Superior temporal gyrus (tissue), 1 donor: ENCODE measurements around the gene ABHD17C.
"Not testable (repeated sequence)": the region's sequence is repeated elsewhere in the genome, so short reads cannot be mapped to it uniquely, and the experiment has no call there.

Experiments
- DNase-seq: peaks from one replicate; pipeline ENCODE4 v3.0.0-alpha.2; 2016; ENCODE audit errors: extremely low spot score

Gene ABHD17C

DNA sequence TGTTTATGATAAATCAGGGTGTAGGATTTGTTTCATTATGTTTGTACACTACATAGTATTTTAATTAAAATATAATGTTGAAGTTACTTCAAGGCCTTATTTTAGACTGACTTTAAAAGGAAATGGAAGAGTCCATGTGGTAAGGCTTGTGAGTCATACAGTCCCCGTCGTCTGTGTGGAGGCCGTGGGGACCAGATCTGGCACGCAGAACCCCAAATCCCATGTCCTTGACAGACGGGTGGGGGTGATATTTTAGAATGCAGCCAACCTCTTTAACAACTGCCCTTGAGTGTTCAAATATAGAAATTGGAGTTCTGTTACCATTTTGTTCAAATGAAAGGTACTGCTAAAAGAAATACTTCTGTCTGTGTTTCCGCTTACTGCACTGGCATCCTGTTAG lies 35.8 kb downstream of the ABHD17C start:
- peak; percentile 56 for DNase-seq

DNA sequence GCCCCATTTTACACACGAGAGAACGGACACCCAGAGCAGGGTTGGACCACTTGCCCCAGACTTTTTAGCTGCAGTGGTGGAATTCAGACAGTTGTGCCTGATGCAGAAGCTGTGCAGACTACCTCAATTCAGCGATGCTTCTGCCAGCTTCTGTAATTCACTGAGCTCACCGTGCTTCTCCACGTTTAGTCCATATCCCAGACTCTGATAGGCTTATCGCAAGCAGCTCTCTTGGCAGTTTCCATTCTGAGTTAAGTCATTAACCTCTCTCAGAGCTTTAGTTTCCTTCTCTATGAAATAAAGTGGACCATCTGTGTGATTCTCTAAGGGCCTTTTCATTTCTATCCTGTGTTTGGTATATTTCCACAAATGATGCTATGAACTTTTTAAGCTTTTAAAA lies 37.1 kb downstream of the ABHD17C start:
- peak; percentile 28 for DNase-seq

DNA sequence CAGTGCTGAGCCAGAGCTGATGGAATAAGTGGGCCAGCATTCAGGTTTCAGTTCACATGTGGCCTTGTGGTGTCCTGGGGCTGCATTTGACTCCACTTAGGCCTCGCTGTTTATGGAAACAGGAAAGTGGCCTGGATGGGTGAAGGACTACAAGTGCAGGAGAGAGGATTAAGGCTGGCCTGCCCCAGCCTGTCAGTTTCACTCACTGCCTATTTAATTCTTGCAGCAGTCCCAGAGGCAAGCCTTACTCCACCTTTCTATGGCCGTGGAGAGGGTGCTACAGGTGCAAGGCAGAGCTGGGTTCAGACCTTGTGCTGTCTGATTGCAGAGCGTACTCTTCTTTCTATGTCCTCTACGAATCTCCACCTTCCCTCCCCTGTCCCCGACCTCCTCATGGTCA lies 37.7 kb downstream of the ABHD17C start:
- no peak for DNase-seq

DNA sequence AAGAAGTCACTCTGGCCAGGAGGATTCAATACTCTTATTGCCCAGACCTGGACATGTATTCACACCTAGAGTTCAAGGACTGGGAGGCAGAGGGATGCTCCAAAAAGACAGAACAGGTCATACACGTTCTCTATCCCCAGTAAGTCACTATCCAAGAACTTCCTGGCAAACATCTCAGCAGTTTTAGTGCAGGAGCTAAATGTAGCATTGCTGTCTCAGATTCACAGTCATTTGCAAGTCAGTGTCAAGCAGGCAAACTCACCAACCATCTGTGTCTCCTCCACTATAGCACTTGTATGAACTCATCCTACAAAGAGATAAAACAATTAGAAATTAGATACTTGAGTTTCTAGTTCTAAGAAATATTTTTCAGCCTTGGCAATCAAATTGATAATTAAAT lies 38.4 kb downstream of the ABHD17C start:
- peak; percentile 52 for DNase-seq

DNA sequence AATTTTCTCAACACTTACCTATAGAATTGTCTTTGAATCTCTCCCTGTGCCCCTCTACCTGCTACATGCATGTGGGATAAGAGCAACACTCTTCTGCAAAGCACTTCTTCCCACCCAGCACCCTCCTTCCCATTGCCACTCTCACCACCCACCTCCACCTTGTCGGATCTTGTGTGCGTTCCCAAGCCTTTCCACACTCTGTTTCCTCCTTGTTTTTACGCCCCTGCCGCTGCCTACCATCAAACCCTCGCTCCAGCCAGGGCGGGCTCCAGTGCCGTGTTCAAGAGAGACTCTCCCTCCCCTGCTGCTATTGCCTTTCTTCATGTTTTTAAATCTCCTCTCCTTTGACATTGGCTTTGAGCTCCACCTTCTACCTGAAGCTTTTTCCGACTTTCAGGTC lies 40.2 kb downstream of the ABHD17C start:
- no peak for DNase-seq

DNA sequence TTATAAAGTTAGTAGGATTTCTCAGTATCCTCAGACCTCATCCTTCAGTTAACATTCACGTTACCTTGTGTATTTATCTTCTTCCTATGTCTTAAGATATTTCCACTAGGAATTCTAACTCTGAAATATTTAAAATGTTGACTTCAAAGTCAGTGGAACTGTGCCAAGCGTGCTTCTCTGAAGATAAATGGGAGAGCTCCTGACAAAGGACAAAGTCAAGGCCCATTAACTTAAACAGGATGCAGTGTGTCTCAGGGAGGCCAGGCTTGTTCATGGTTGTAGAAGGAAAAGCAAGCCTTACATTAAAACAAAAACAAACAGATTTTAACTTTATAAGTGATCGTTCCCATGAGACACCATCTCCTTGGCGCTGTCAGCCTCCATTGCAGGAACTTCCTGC lies 41.5 kb downstream of the ABHD17C start:
- no peak for DNase-seq

DNA sequence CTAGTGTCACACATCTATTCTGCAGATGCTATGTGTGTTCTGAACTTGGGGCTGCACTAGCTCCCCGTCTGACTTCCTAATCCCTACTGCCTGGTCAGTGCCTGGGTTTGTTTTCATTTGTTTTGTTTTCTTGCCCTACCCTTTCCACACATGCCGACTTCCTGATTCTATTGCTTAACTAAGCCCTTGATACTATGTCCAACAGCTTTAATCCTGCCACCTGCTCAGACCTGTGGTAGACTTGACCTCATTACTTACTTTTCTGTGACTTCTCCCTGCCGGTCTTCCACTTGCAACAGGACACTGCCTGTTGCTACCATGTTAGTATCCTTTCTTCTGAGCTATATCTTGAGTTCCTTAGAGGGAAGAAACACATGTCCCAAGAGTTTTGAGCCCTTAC lies 44.8 kb downstream of the ABHD17C start:
- DNase-seq, result no peak

DNA sequence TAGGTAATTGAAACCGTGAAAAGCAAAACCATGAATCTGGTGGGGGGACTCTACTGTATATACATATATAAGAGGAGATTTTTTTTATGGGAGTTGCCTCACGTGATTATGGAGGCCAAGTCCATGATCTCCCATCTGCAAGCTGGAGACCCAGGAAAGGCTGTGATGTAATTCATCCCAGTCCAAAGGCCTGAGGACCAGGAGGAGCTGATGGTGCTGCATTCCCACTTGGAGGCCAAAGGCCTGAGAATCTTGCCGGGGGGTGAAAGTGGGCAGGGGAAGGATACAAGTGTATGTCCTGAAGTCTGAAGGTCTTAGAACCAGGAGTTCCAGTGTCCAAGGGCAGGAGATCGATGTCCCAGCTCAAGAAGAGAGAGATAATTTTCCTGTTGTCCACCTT lies 47.0 kb downstream of the ABHD17C start:
- DNase-seq, result no peak

DNA sequence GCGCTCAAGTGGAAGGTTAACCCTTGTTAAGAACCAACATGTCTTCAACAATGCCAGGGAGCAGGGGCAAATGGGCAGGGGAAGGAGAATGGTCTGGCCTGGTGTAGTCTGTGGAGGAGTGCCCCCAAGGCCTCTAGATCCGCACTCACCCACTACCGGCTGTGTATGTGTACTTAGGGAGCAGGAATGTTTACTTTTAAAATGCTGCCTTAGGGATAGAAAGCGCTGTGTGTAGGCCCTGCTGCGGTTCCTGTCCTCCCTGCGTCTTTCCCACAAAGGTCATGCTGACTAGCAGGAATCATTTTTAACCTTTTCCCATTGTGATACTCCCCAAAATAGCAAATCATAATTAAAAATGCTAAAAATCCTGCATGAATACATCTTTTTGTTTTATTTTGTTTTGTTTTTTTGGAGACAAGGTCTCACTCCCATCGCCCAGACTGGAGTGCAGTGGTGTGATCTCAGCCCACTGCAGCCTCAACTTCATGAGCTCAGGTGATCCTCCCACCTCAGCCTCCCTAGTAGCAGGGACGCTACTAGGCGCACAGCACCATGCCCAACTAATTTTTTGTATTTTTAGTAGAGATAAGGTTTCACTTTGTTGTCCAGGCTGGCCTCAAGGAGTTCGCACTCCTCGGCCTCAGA lies 48.2 kb downstream of the ABHD17C start:
- DNase-seq, result no peak

DNA sequence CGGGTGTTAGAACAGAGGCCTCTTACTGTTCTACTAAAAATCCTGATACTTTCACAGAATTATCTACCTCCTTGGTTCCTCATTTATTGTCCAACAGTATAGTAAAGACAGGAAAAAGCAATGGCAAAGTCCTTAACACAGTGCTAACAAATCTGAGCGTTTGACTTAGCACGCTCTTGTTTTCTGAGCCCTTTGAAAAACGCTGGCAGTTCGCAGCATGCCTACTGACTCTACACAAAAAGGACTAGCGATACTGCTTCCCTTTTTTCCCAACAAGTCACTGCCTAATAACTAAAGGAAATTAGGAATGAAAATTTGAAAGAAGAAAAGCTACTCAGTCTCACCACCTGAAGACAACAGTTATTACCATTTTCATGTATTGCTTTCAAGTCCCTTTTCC lies 49.3 kb downstream of the ABHD17C start:
- DNase-seq, result peak; percentile 29

DNA sequence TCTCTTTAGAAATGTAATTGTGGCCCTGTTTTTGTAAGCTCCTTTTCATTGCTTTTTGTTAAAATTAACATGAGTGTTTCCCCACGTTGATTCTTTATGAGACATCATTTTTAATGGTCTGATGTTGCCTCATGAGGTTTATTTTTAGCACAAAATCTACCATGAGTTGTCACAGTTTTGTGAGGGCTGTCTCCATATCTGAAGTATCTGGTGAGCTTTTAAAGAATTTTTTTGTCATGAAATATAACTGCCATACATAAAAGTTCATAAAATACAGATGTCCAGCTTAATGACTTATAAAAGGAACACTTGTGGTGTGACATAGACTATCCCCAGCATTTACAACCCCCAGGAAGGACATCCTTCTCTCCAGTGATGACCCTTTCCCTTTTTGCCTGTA lies 49.7 kb downstream of the ABHD17C start:
- no peak for DNase-seq

DNA sequence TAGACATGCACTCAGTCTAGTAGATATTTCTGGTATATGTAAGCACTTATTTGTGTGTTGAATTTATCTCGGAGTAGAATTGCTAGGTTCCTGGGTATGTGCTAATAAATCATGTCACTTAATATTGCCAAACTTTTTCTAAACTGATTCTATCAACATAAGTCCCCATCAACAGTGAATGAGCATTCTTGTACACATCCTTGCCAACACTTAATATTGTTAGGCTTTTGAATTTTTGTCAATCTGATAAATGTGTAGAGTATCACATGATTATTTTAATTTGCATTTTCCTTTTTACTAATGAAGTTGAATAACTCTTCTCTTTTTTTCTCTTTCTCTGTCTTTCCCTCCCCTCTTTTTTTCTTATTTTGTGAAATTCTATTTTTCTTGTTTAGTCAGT lies 50.8 kb downstream of the ABHD17C start:
- DNase-seq, result no peak

DNA sequence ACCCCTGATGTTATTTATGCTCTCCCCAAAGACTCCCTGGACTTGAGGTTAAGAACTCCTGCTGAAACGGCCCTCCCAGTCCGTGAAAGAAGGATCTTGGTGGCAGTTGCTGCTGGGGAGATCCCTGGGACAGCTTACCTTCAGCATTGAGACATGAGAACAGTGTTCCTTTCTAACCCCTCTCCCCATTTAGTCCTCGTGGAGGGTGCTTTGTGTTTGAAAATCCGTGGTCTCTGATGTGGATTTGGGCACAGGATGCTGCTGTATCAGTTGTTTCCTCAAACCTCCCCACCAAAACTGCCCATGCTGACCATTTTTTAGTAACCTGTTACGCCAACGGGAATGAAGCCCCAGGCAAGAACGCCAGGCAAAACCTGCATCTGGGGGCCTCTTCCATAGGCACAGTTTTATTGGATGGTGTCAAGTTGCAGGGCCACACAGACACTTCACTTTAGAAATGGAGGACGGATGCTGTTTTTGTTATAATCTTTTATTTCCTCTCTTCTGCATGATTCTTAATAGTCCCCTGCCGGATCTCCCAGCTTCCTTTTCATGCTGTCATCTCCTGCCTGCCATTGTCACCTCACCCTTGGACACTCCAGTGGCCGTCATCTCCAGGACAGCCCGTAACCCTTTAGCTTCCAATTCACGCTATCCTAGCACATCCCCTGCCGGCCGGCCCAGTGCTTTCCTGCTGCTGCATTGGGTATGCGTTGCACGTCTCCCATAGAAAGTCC lies 52.4 kb downstream of the ABHD17C start:
- DNase-seq, result no peak

DNA sequence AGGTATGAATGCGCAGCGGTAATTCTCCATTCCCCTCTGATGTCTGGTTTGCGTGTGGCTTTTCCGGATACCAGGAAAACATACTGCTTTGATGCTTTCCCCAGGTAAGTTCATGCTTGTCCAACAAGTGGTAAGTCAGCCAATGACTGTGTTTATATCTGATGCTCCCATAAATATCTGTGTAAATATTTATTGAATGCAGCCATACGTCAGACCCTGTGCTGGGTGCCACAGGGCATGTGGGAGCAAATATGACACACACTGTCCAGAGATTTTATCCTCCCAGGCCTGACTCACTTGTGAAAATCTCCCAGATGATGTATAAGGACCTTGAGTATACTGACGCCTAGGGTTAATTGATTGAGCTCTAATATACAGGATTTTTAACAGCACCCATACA lies 54.5 kb downstream of the ABHD17C start:
- no peak for DNase-seq

DNA sequence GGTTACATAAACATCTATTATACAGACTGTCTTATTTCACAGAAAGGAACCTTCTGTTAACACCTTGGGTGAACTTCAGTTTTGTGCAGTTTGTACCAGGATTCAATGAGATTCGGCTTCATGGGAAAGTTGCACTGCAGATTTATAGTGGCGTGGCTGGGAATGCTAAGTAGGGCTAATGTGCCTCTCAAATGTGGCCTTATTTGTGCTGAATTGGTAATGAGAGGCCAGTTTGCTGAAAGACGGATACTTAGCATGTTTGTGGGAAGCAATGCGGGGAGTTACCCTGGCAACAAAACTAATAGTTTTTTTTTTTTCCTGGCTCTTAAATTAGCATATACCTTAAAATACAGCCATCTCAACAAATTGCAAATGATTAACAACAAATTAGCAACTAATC lies 55.5 kb downstream of the ABHD17C start:
- DNase-seq, result peak; percentile 26

DNA sequence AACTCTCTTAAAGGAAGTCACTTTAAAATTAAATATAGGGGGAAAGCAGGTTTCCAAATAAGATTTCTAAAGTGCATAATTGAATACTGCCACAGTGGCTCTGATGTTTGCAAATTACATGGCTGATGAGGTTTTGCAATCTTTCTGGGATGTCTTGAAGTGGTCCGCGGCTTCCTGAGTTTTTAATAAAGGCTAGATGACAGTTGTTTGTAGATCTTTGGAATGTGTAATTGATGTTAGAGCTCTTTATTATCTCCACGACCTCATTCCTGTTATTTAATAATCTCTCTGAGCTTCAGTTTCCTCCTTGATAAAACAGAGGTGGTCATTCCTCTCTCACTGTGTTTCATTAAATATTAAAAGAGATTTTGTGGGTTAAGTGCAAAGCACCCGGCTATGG lies 57.1 kb downstream of the ABHD17C start:
- DNase-seq, result no peak

DNA sequence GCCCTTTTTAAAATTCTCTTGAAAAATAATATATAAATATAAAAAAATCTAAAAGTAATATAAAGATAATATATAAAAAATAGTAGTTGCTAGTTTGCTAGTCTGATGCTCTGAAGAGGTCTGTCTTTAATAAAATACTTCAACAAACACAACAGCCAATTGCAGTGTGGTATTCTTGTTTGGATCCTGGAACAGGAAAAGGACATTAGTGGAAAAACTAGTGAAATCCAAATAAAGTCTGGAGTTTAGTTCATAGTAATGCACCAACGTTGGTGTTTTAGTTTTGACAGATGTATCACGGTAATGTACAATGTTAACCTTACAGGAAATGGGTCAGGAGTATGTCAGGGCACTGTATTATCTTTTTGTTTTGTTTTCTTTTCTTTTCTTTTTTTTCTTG lies 58.1 kb downstream of the ABHD17C start:
- DNase-seq, result no peak

DNA sequence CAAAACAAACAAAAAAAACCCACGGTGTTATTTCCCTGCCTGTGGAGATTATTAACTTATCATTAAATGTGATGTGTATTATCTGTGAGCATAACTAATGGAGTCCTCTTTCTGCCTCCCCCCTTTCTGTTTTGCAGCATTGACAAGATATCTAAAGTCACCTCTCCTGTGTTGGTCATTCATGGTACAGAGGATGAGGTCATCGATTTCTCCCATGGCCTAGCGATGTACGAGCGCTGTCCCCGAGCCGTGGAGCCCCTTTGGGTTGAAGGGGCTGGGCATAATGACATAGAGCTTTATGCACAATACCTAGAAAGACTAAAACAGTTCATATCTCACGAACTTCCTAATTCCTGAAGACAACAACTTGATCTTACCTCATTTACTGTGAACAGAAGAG lies 58.9 kb downstream of the ABHD17C start:
- no peak for DNase-seq

DNA sequence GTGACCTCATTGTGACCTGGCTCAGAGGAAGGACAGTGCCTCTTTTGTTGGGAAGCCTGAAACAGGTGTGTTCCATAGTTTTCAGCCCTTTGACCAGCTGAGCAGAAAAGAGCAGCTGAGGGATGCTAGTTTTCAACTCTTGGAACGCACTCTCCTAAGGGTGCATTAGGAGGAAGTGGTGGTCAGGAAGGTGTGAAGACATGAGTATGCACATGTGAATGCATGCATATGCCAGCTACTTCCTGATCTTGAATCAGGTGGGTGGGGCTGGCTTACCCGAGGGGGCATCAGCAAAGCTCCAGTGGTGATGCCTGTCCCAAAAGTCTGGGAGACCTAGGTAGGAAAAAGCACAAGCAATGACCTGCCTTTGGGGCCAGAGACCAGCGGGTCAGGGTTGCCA lies 60.8 kb downstream of the ABHD17C start:
- DNase-seq, result no peak

DNA sequence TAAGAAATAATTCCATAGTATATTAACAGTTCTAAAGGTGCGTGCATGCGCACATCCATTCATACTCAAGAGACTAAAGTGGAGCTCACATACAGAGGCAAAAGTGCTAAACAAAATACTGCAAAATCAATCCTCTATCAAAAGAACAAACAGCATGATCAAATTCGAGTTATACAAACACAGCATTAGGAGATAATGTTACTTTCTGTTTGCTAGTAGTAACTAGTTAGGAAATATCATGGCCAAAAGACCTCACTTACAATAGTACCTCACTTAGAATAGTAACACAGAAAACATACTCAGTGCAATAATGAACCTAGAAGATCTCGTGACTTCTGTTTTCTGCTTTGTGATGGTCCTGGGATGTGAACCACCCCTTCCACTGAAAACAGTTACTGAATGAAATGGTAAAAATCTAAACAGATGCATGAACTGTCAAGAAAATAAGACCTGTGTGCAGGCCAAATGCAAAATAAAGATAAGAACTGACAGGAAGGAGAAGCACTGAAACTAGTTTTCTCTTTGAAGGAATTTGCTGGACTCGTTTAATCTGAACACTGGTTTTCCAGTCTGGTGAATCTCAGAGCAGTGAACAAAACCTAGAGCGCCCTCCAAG lies 63.1 kb downstream of the ABHD17C start:
- DNase-seq, result no peak

DNA sequence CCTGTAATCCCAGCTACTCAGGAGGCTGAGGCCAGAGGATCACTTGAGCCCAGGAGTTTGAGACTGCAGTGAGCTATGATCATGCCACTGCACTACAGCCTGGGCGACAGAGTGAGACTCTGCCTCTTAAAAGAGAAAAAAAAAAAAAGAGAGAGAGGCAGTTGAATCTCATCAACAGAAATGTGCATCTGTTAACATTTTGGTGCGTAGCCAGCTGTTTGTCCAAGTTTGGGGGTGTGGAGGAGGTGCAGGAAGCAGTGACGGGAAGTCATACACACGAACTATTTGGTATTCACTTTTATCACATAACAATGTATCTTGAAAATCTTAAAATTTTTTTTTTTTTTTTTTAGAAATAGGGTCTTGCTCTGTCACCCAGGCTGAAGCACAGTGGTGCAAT lies 65.8 kb downstream of the ABHD17C start:
- DNase-seq, result no peak

DNA sequence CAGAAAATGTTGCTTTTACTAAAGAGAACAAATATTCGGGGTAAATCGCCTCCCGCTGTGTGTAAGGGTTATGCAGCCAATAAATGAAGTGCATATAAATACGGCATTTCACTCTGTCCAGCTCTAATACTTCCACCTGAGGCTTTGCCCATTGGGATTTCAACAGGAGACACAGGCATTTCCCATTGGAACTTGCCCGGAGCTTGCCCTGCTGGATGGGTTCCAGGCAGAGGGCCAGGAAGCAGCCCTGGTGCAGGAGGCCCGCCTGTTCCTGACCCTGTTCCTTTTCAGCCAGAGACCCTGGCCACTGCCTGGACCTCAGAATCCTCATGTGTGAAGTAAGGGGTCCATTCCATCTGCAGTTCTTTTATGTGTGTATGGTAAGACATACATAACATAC lies 66.6 kb downstream of the ABHD17C start:
- no peak for DNase-seq

DNA sequence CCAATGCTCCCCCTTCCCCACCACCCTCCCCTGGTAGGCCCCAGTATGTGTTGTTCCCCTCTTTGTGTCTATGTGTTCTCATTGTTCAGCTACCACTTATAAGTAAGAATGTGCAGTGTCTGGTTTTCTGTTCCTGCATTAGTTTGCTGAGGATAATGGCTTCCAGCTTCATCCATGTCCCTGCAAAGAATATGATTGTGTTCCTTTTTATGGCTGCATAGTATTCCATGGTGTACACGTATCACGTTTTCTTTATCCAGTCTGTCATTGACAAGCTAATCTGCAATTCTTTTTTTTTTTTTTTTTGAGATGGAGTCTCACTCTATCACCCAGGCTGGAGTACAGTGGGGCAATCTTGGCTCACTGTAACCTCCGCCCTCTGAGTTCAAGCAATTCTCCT lies 68.1 kb downstream of the ABHD17C start:
- DNase-seq, result not testable (repeated sequence)
